Ishikawa (cell line): Measurements from ENCODE around the gene CCDC187.

Source experiments
- CREB1 ChIP-seq: IDR thresholded peaks from 2 replicates; pipeline ENCODE4 v1.6.1; 2012; ENCODE audit warnings: low read depth
- EGR1 ChIP-seq: IDR thresholded peaks from 2 replicates; pipeline ENCODE4 v1.6.1; 2012
- EP300 ChIP-seq: IDR thresholded peaks from 2 replicates; pipeline ENCODE4 v1.6.1; 2012; ENCODE audit warnings: borderline replicate concordance
- FOXM1 ChIP-seq: IDR thresholded peaks from 2 replicates; pipeline ENCODE4 v1.6.1; 2012; ENCODE audit warnings: low read depth, borderline replicate concordance
- RAD21 ChIP-seq: IDR thresholded peaks from 2 replicates; pipeline ENCODE4 v1.6.1; 2012; ENCODE audit warnings: low read depth
- REST ChIP-seq: IDR thresholded peaks from 2 replicates; pipeline ENCODE4 v1.6.1; 2012; ENCODE audit warnings: low read depth, mild to moderate bottlenecking
- TAF1 ChIP-seq: IDR thresholded peaks from 2 replicates; pipeline ENCODE4 v1.6.1; 2012; ENCODE audit warnings: low read depth, mild to moderate bottlenecking
- TCF12 ChIP-seq: IDR thresholded peaks from 2 replicates; pipeline ENCODE4 v1.6.1; 2012; ENCODE audit warnings: low read depth
- TEAD4 ChIP-seq: IDR thresholded peaks from 2 replicates; pipeline ENCODE4 v1.6.1; 2012
- ZBTB7A ChIP-seq: IDR thresholded peaks from 2 replicates; pipeline ENCODE4 v1.6.1; 2012; ENCODE audit warnings: low read depth

- TF ChIP-seq FOXM1 = no peak
- no peak for TF ChIP-seq ZBTB7A
- TF ChIP-seq REST = no peak
- TF ChIP-seq RAD21 = no peak
- no peak for TF ChIP-seq TAF1
- no peak for TF ChIP-seq EGR1
- no peak for TF ChIP-seq TEAD4
- no peak for TF ChIP-seq EP300
- no peak for TF ChIP-seq CREB1
- TF ChIP-seq TCF12 = no peak
These were observed 81.6 kb downstream of the CCDC187 start for GRCh38 chr9:136222166-136222905.
